H9 (cell line): ENCODE data around the gene TMEM123. TPM values are rescaled to one million over a fixed set of nuclear protein-coding genes. Genes with fewer than 3 reads are reported as not detected.
A peak's percentile ranks its signal among the peaks of the same experiment; 100 is the strongest.

Experiments
- DNase-seq: peaks from one replicate; pipeline ENCODE4 v3.0.0-alpha.2; 2017
- H2AFZ ChIP-seq: one replicate; pipeline ENCODE4 v1.6.1; 2013; ENCODE audit warnings: mild to moderate bottlenecking, low read length, control low read depth, moderate library complexity
- H2AK5ac ChIP-seq: 2 replicates; pipeline ENCODE4 v1.6.1; 2013; ENCODE audit warnings: low read length, control low read depth, mixed read lengths; ENCODE audit not compliant: insufficient read length
- H2BK120ac ChIP-seq: one replicate; pipeline ENCODE4 v1.6.1; 2013; ENCODE audit warnings: low read depth, mild to moderate bottlenecking, low read length, control low read depth, inconsistent platforms; ENCODE audit not compliant: poor library complexity, severe bottlenecking
- H2BK12ac ChIP-seq: 2 replicates; pipeline ENCODE4 v1.6.1; 2013; ENCODE audit warnings: low read length, control low read depth, mixed read lengths, low read depth; ENCODE audit not compliant: insufficient read length
- H2BK15ac ChIP-seq: 2 replicates; pipeline ENCODE4 v1.6.1; 2013; ENCODE audit warnings: low read depth, low read length, control low read depth
- H2BK20ac ChIP-seq: one replicate; pipeline ENCODE4 v1.6.1; 2013; ENCODE audit warnings: low read depth, mild to moderate bottlenecking, low read length, control low read depth, inconsistent platforms; ENCODE audit not compliant: poor library complexity, severe bottlenecking
- H2BK5ac ChIP-seq: 2 replicates; pipeline ENCODE4 v1.6.1; 2013; ENCODE audit warnings: low read length, control low read depth, mixed read lengths; ENCODE audit not compliant: insufficient read length
- H3K14ac ChIP-seq: 2 replicates; pipeline ENCODE4 v1.6.1; 2013; ENCODE audit warnings: low read length, control low read depth; ENCODE audit not compliant: insufficient read depth
- H3K18ac ChIP-seq: 2 replicates; pipeline ENCODE4 v1.6.1; 2013; ENCODE audit warnings: low read depth, mild to moderate bottlenecking, mixed read lengths, low read length, control low read depth; ENCODE audit not compliant: insufficient read length
- H3K23ac ChIP-seq: 2 replicates; pipeline ENCODE4 v1.6.1; 2013; ENCODE audit warnings: low read length, control low read depth, mixed read lengths, low read depth; ENCODE audit not compliant: insufficient read length
- H3K23me2 ChIP-seq: 2 replicates; pipeline ENCODE4 v1.6.1; 2013; ENCODE audit warnings: low read depth, mild to moderate bottlenecking, mixed read lengths, low read length, control low read depth; ENCODE audit not compliant: insufficient read length, poor library complexity, severe bottlenecking
- H3K27ac ChIP-seq: 2 replicates; pipeline ENCODE4 v1.5.1; 2013; ENCODE audit warnings: low read length, control low read depth, mixed read lengths, low read depth; ENCODE audit not compliant: insufficient read length
- H3K27me3 ChIP-seq: 2 replicates; pipeline ENCODE4 v1.6.1; 2013; ENCODE audit warnings: low read length, control low read depth, inconsistent platforms; ENCODE audit not compliant: insufficient read depth
- H3K4ac ChIP-seq: 2 replicates; pipeline ENCODE4 v1.6.1; 2013; ENCODE audit warnings: low read depth, mild to moderate bottlenecking, control low read depth, inconsistent platforms, low read length, moderate library complexity
- H3K4me1 ChIP-seq: 2 replicates; pipeline ENCODE4 v1.6.1; 2013; ENCODE audit warnings: low read length, control low read depth, inconsistent platforms; ENCODE audit not compliant: insufficient read depth
- H3K4me2 ChIP-seq: 2 replicates; pipeline ENCODE4 v1.6.1; 2013; ENCODE audit warnings: low read length, control low read depth, mixed read lengths; ENCODE audit not compliant: insufficient read length, insufficient read depth
- H3K56ac ChIP-seq: 2 replicates; pipeline ENCODE4 v1.6.1; 2013; ENCODE audit warnings: low read depth, mild to moderate bottlenecking, mixed read lengths, low read length, control low read depth; ENCODE audit not compliant: insufficient read length
- H3K79me1 ChIP-seq: 2 replicates; pipeline ENCODE4 v1.6.1; 2013; ENCODE audit warnings: low read depth, mild to moderate bottlenecking, moderate library complexity, low read length, control low read depth, inconsistent platforms; ENCODE audit not compliant: insufficient read depth, poor library complexity, severe bottlenecking
- H3K79me2 ChIP-seq: 2 replicates; pipeline ENCODE4 v1.6.1; 2013; ENCODE audit warnings: low read length, control low read depth, inconsistent platforms; ENCODE audit not compliant: insufficient read depth
- H3K9ac ChIP-seq: 2 replicates; pipeline ENCODE4 v1.6.1; 2013; ENCODE audit warnings: low read length, control low read depth, mixed read lengths; ENCODE audit not compliant: insufficient read length; ENCODE audit errors: extremely low read depth
- H3K9me3 ChIP-seq: one replicate; pipeline ENCODE4 v1.6.1; 2013; ENCODE audit warnings: low read depth, low read length, inconsistent platforms; ENCODE audit not compliant: control insufficient read depth
- H3T11ph ChIP-seq: one replicate; pipeline ENCODE4 v1.6.1; 2013; ENCODE audit warnings: mild to moderate bottlenecking, low read length, control low read depth, inconsistent platforms
- H4K20me1 ChIP-seq: one replicate; pipeline ENCODE4 v1.6.1; 2013; ENCODE audit not compliant: control insufficient read depth, insufficient read length, insufficient read depth
- H4K5ac ChIP-seq: 2 replicates; pipeline ENCODE4 v1.6.1; 2013; ENCODE audit warnings: low read depth, mild to moderate bottlenecking, mixed read lengths, low read length, control low read depth; ENCODE audit not compliant: insufficient read length
- H4K8ac ChIP-seq: replicated peaks from 2 replicates; pipeline ENCODE4 v1.6.1; 2013; ENCODE audit warnings: low read length, control low read depth, mixed read lengths, low read depth; ENCODE audit not compliant: insufficient read length
- H4K91ac ChIP-seq: 2 replicates; pipeline ENCODE4 v1.6.1; 2013; ENCODE audit warnings: low read depth, mild to moderate bottlenecking, moderate library complexity, mixed read lengths, low read length, control low read depth; ENCODE audit not compliant: insufficient read length
- H3K27ac Mint-ChIP-seq, 3 experiments: 2 replicates in 2 of 3; 3 replicates in 1 of 3; pipeline ENCODE4 v1.8.0; 2020 to 2021; ENCODE audit warnings: mixed read lengths in 3 of 3, mild to moderate bottlenecking in 1 of 3, moderate library complexity in 1 of 3
- H3K27me3 Mint-ChIP-seq: 2 replicates; pipeline ENCODE4 v1.8.0; 2021; ENCODE audit warnings: low read depth, mild to moderate bottlenecking, moderate library complexity, mixed read lengths
- H3K36me3 Mint-ChIP-seq, 3 experiments: 2 replicates in 2 of 3; 3 replicates in 1 of 3; pipeline ENCODE4 v1.8.0; 2020 to 2021; ENCODE audit warnings: low read depth in 3 of 3, mixed read lengths in 3 of 3; ENCODE audit not compliant: insufficient read depth in 1 of 3
- H3K4me1 Mint-ChIP-seq, 2 experiments: 2 replicates each; pipeline ENCODE4 v1.8.0; 2020; ENCODE audit warnings: mixed read lengths in 2 of 2
- H3K4me3 Mint-ChIP-seq, 2 experiments: 2 replicates in 1 of 2; 3 replicates in 1 of 2; pipeline ENCODE4 v1.8.0; 2020 to 2021; ENCODE audit warnings: mild to moderate bottlenecking in 2 of 2, mixed read lengths in 2 of 2, moderate library complexity in 1 of 2
- H3K9me3 Mint-ChIP-seq, 2 experiments: 2 replicates in 1 of 2; 3 replicates in 1 of 2; pipeline ENCODE4 v1.8.0; 2020; ENCODE audit warnings: mild to moderate bottlenecking in 2 of 2, mixed read lengths in 2 of 2, moderate library complexity in 1 of 2
- WGBS: extraction: QIAGEN DNeasy Blood & Tissue Kit; methylation state at CpG from one replicate; pipeline ENCODE4 v1.1.7; 2013; ENCODE audit warnings: missing lambda C conversion rate, low lambda C conversion rate, mixed read lengths; ENCODE audit not compliant: insufficient read length; ENCODE audit errors: extremely low coverage; 5-methylcytosine and 5-hydroxymethylcytosine counted together
- total RNA-seq: library from RNA; stranded (reverse); gene quantifications from 2 replicates; pipeline ENCODE4 v1.2.1, GENCODE V29; 2021
- TF ChIP-seq, protein P1 (sequence below): fragments of 200-600 bp; sonication (generic); conservative IDR thresholded peaks from 3 replicates; pipeline ENCODE4 v1.8.0; 2021; ENCODE audit warnings: antibody characterized with exemption, mild to moderate bottlenecking

TMEM123 gene
- total RNA-seq, 1 experiment from 2014 or later: 76.7 TPM

DNA sequence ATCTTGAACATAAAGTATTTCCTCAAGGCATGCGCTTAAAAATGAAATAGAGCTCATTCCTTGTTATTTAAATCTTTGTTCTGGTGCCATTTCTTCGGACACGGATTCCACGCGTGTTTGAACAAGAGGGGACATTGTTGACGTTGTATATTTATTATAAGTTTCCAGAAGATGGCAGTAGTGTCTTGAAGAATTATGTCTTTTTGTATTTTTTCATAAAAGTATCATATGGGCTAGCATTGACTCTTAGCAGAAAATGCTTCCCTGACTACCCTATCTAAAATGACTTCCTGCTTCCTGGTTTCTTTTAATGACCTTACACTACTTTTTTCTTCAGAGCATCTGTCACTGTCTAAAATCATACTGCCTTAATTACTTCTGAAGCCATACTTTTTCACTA is 85.2 kb downstream of the TMEM123 start:
- no peaks in the 10 kb centered on the region for H3K27me3 ChIP-seq
- H3K23ac ChIP-seq: no peak overlapping the region
- no peak overlapping the region for H3K27ac ChIP-seq
- H4K8ac ChIP-seq: no peak overlapping the region
- no peak overlapping the region for H3K4ac ChIP-seq
- no peaks in the 10 kb centered on the region for H3K4me1 ChIP-seq
- no CpG with 5 or more reads among the region's 6 CpGs for WGBS
- H3K4me2 ChIP-seq: no peak overlapping the region
- DNase-seq: no peak
- no peak overlapping the region for H2AK5ac ChIP-seq
- no peak overlapping the region for H3K9ac ChIP-seq
- no peak overlapping the region for H2BK5ac ChIP-seq
- H3K9me3 ChIP-seq: no peaks in the 10 kb centered on the region
- Mint-ChIP-seq H3K27me3 (no peaks in the 10 kb centered on the region), H3K4me3 (no peak overlapping the region), H3K36me3 (peaks cover 24 to 64% (median 61%) of the 10 kb centered on the region in 3 experiments), H3K9me3 (no peaks in the 10 kb centered on the region; a peak in 1 of 5 replicates), H3K27ac (no peak overlapping the region), H3K4me1 (0 out of 4 replicates have a peak, but pooled peaks cover 0 to 6% of the 10 kb centered on the region in 2 experiments)
- no peaks in the 10 kb centered on the region for H3K23me2 ChIP-seq
- no peaks in the 10 kb centered on the region for H3K79me2 ChIP-seq
- H3K79me1 ChIP-seq: no peaks in the 10 kb centered on the region
- H3T11ph ChIP-seq: no peak overlapping the region
- no peak overlapping the region for H3K14ac ChIP-seq
- H2BK120ac ChIP-seq: no peak overlapping the region
- H2AFZ ChIP-seq: no peak overlapping the region
- no peak overlapping the region for H3K18ac ChIP-seq
- H3K56ac ChIP-seq: no peak overlapping the region
- H2BK12ac ChIP-seq: no peak overlapping the region
- H4K20me1 ChIP-seq: no peaks in the 10 kb centered on the region
- TF ChIP-seq, protein P1, sequence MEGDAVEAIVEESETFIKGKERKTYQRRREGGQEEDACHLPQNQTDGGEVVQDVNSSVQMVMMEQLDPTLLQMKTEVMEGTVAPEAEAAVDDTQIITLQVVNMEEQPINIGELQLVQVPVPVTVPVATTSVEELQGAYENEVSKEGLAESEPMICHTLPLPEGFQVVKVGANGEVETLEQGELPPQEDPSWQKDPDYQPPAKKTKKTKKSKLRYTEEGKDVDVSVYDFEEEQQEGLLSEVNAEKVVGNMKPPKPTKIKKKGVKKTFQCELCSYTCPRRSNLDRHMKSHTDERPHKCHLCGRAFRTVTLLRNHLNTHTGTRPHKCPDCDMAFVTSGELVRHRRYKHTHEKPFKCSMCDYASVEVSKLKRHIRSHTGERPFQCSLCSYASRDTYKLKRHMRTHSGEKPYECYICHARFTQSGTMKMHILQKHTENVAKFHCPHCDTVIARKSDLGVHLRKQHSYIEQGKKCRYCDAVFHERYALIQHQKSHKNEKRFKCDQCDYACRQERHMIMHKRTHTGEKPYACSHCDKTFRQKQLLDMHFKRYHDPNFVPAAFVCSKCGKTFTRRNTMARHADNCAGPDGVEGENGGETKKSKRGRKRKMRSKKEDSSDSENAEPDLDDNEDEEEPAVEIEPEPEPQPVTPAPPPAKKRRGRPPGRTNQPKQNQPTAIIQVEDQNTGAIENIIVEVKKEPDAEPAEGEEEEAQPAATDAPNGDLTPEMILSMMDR: 0 out of 3 replicates have a peak, but pooled peaks have one; percentile 13
- no peak overlapping the region for H4K5ac ChIP-seq
- no peak overlapping the region for H4K91ac ChIP-seq
- H2BK15ac ChIP-seq: no peak overlapping the region
- no peak overlapping the region for H2BK20ac ChIP-seq
